GM23248 (cell line): ENCODE data around the gene GPR42. TPM values are rescaled to one million over a fixed set of nuclear protein-coding genes. Genes with fewer than 3 reads are reported as not detected.

ENCODE experiments used
- DNase-seq: peaks from one replicate; pipeline ENCODE4 v3.0.0-alpha.2; 2015
- H2AFZ ChIP-seq: fragments of 200-600 bp; sonication (generic); 2 replicates; pipeline ENCODE4 v1.6.1; 2016; ENCODE audit warnings: antibody characterized with exemption
- H3F3A ChIP-seq: fragments of 200-600 bp; sonication (generic); 2 replicates; pipeline ENCODE4 v1.6.1; 2016; ENCODE audit warnings: mild to moderate bottlenecking, antibody characterized with exemption, mixed run types; ENCODE audit not compliant: insufficient read depth
- H3K27ac ChIP-seq: fragments of 200-600 bp; sonication (generic); 2 replicates; pipeline ENCODE4 v1.5.1; 2016; ENCODE audit warnings: mild to moderate bottlenecking
- H3K27me3 ChIP-seq: fragments of 200-600 bp; sonication (generic); replicated peaks from 2 replicates; pipeline ENCODE4 v1.6.1; 2016; ENCODE audit warnings: mild to moderate bottlenecking; ENCODE audit not compliant: insufficient read depth
- H3K36me3 ChIP-seq: fragments of 200-600 bp; sonication (generic); 2 replicates; pipeline ENCODE4 v1.6.1; 2016; ENCODE audit warnings: low read depth, mild to moderate bottlenecking
- H3K4me1 ChIP-seq: fragments of 200-600 bp; sonication (generic); 2 replicates; pipeline ENCODE4 v1.6.1; 2016; ENCODE audit warnings: mild to moderate bottlenecking; ENCODE audit not compliant: insufficient read depth
- H3K4me2 ChIP-seq: fragments of 200-600 bp; sonication (generic); one replicate; pipeline ENCODE4 v1.6.1; 2016; ENCODE audit warnings: mild to moderate bottlenecking; ENCODE audit not compliant: unreplicated experiment
- H3K4me3 ChIP-seq: fragments of 200-600 bp; sonication (generic); 2 replicates; pipeline ENCODE4 v1.5.1; 2016; ENCODE audit warnings: mild to moderate bottlenecking
- H3K79me2 ChIP-seq: fragments of 200-600 bp; sonication (generic); 2 replicates; pipeline ENCODE4 v1.6.1; 2016; ENCODE audit warnings: mild to moderate bottlenecking; ENCODE audit not compliant: insufficient read depth
- H3K9ac ChIP-seq: fragments of 200-600 bp; sonication (generic); 2 replicates; pipeline ENCODE4 v1.6.1; 2016; ENCODE audit warnings: mild to moderate bottlenecking
- H3K9me2 ChIP-seq: fragments of 200-600 bp; sonication (generic); 2 replicates; pipeline ENCODE4 v1.6.1; 2016; ENCODE audit warnings: mixed run types, mild to moderate bottlenecking, moderate library complexity; ENCODE audit not compliant: insufficient read depth
- H3K9me3 ChIP-seq: fragments of 200-600 bp; sonication (generic); one replicate; pipeline ENCODE4 v1.6.1; 2017; ENCODE audit warnings: low read depth
- H4K20me1 ChIP-seq: fragments of 200-600 bp; sonication (generic); 2 replicates; pipeline ENCODE4 v1.6.0; 2016; ENCODE audit not compliant: insufficient read depth
- EZH2 ChIP-seq: fragments of 200-600 bp; sonication (generic); IDR thresholded peaks from 2 replicates; pipeline ENCODE4 v1.6.1; 2018; ENCODE audit warnings: antibody characterized with exemption, mild to moderate bottlenecking; ENCODE audit not compliant: insufficient read depth, poor library complexity, severe bottlenecking
- EZH2phosphoT487 ChIP-seq: fragments of 200-600 bp; sonication (generic); IDR thresholded peaks from 2 replicates; pipeline ENCODE4 v1.6.1; 2018; ENCODE audit warnings: antibody characterized with exemption, moderate library complexity, mild to moderate bottlenecking, low read depth; ENCODE audit not compliant: insufficient read depth
- WGBS, 2 experiments: methylation state at CpG; one replicate each; pipeline ENCODE4 v1.1.6; 2015 to 2017; ENCODE audit warnings: low lambda C conversion rate in 2 of 2, low coverage in 1 of 2; ENCODE audit errors: missing lambda C conversion rate in 2 of 2; 5-methylcytosine and 5-hydroxymethylcytosine counted together
- in situ Hi-C: fragments of 300-500 bp; cut with MboI; formaldehyde crosslinking; loops from 2 replicates; pipeline ENCODE4 v1.15.0; 2020
- polyA plus RNA-seq: library from polyadenylated mRNA; unstranded; fragments of >200 nt; fragmentation: Nextera tagmentation; extraction: Ambion mirVana; gene quantifications from 2 replicates; pipeline ENCODE4 v1.2.1, GENCODE V29; 2016
- total RNA-seq: library from RNA; depleted of rRNA; stranded (reverse); fragments of >200 nt; shearing (Covaris generic); gene quantifications from 2 replicates; pipeline ENCODE4 v1.2.3, GENCODE V29; 2014

GPR42 gene
- total and polyA plus RNA-seq, 2 experiments from 2014 or later: not detected

DNA sequence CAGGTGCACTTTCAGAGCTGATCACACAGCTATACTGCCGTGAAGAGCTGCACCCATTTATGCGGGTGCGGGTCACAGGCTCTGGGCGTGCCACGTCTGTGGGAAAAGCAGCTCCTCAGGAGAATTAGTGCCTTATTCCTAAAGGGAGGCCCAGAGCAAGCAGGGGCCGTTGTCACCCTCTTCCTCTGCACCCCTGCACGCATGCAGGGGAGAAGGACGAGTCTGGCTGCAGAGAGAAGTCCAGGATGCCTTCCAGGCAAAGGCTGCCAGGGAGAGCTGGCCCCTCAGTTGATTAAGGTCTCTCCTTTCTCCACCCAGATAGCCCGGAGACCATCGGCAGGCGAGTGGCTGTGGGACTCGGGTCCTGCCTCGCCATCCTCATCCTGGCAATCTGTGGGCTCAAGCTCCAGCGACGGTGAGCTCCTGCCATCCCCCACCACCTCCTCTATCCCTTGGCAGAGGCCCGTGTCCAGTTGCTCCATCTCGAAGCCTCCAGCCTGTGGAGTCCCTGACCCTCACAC lies 26.3 kb upstream of the GPR42 start:
- TF ChIP-seq EZH2phosphoT487 (no peak), EZH2 (no peak)
- Histone ChIP-seq H3K9me2 (no peaks in the 10 kb centered on the region), H3K27ac (no peak overlapping the region), H3K79me2 (no peaks in the 10 kb centered on the region), H3K4me2 (no peak overlapping the region), H3F3A (no peaks in the 10 kb centered on the region), H3K36me3 (no peaks in the 10 kb centered on the region), H4K20me1 (no peaks in the 10 kb centered on the region), H3K27me3 (peaks cover 7% of the 10 kb centered on the region), H3K4me1 (no peaks in the 10 kb centered on the region), H3K9ac (no peak overlapping the region), H3K9me3 (no peaks in the 10 kb centered on the region), H2AFZ (no peak overlapping the region), H3K4me3 (no peak overlapping the region)
- WGBS, 2 experiments: 53 to 64% methylated on average over 17 of the region's 17 CpGs
- in situ Hi-C loops: no loop called here
- DNase-seq: no peak

DNA sequence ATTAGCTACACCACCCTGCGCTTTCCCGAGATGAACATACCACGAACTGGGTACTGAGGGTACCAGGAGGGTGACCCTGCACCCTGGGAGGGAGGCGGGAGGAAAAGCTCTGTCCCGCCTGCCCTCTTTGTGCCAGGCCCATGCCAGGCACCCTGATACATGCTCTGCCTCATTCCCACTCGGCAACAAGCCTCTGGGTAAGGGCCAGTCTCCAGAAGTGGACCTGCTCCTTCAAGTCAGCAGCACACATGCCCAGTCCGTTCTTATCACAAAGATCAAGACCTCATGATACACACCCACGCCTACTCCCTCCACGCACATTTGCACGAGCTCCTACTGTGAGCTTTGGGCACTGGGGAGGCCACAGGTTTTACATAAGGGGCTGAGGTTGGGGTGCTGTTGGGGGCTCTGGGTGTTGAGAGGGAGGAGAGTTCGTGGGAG lies 25.2 kb upstream of the GPR42 start:
- Histone ChIP-seq H3K9ac (no peak overlapping the region), H3K4me3 (no peak overlapping the region), H2AFZ (no peak overlapping the region), H3K36me3 (no peaks in the 10 kb centered on the region), H3K4me1 (no peaks in the 10 kb centered on the region), H3K27ac (no peak overlapping the region), H3K79me2 (no peaks in the 10 kb centered on the region), H3K9me2 (no peaks in the 10 kb centered on the region), H4K20me1 (no peaks in the 10 kb centered on the region), H3K4me2 (no peak overlapping the region), H3K9me3 (no peaks in the 10 kb centered on the region), H3K27me3 (peaks cover 7% of the 10 kb centered on the region), H3F3A (no peaks in the 10 kb centered on the region)
- TF ChIP-seq EZH2phosphoT487 (no peak), EZH2 (no peak)
- 51 to 57% methylated on average over 9 to 11 of the region's 11 CpGs for WGBS, 2 experiments
- DNase-seq: no peak
- in situ Hi-C loops: no loop called here

DNA sequence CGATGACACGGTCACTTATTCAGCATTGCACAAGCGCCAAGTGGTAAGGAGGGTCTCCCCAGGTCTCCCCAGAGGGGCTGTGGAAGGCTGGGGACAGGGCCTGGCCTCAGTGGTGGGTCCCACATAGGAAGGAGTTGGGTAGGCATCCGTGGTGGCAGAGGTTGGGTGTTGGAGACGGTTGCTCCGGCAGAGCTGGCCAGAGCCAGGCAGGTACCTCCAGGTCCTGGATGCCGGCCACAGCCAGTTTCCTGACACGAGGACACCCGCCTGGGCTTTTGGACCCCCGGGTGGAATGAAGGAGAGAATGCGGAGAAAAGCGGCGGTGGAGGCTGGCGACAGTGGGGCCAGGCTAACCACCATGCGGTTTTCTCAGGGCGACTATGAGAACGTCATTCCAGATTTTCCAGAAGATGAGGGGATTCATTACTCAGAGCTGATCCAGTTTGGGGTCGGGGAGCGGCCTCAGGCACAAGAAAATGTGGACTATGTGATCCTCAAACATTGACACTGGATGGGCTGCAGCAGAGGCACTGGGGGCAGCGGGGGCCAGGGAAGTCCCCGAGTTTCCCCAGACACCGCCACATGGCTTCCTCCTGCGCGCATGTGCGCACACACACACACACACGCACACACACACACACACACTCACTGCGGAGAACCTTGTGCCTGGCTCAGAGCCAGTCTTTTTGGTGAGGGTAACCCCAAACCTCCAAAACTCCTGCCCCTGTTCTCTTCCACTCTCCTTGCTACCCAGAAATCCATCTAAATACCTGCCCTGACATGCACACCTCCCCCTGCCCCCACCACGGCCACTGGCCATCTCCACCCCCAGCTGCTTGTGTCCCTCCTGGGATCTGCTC lies 24.4 kb upstream of the GPR42 start:
- H3K4me1 ChIP-seq: no peaks in the 10 kb centered on the region
- H3K36me3 ChIP-seq: no peaks in the 10 kb centered on the region
- no peak for DNase-seq
- 66 to 67% methylated on average over 28 of the region's 28 CpGs for WGBS, 2 experiments
- H2AFZ ChIP-seq: no peak overlapping the region
- no peak overlapping the region for H3K9ac ChIP-seq
- no peaks in the 10 kb centered on the region for H3K9me3 ChIP-seq
- H4K20me1 ChIP-seq: no peaks in the 10 kb centered on the region
- H3K79me2 ChIP-seq: no peaks in the 10 kb centered on the region
- in situ Hi-C loops: no loop called here
- H3K9me2 ChIP-seq: no peaks in the 10 kb centered on the region
- no peak for TF ChIP-seq EZH2phosphoT487
- TF ChIP-seq EZH2: no peak
- peaks cover 7% of the 10 kb centered on the region for H3K27me3 ChIP-seq
- H3K4me2 ChIP-seq: no peak overlapping the region
- H3K27ac ChIP-seq: no peak overlapping the region
- no peak overlapping the region for H3K4me3 ChIP-seq
- no peaks in the 10 kb centered on the region for H3F3A ChIP-seq

DNA sequence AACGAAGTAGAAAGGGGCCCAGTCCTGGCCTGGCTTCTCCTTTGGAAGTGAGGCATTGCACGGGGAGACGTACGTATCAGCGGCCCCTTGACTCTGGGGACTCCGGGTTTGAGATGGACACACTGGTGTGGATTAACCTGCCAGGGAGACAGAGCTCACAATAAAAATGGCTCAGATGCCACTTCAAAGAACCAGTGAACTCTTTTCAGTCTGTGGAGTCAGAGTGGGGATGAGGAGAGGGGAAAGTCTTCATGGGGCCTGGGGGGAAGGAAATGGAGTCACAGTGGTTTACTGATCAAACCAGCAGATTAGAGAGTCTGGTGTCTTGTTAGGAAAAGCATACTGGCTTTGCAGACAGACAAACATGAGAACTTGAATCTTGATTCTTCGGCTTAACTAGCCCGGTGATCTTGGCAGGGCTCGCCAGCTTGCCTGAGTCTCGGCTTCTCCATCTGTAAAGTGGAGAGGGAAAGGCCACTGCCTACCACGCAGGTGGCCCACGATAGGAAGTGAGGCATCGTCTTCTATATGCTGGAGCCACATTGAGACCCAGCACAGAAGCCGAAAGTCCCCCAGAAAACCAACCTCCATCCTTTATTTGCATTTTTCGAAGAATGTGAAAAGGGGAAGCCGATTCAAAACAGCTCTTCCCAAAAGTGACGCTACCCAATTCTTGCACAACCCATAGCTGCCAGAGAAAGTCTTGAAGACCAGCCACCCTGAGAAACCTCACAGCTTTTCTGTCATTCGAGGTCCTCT lies 23.5 kb upstream of the GPR42 start, which contains the start of gene FFAR1:
TSS of gene FFAR1 (plus strand) at position 732 of the 759 bp plus-strand sequence. CDS start 3,650 bp downstream, outside the sequence.
- no peaks in the 10 kb centered on the region for H3K9me2 ChIP-seq
- no peaks in the 10 kb centered on the region for H4K20me1 ChIP-seq
- no peak for DNase-seq
- H3K27me3 ChIP-seq: peaks cover 7% of the 10 kb centered on the region
- 51 to 53% methylated on average over 18 of the region's 18 CpGs for WGBS, 2 experiments
- H3K4me2 ChIP-seq: no peak within 1 kb of the TSS
- no peak within 1 kb of the TSS for H3K27ac ChIP-seq
- in situ Hi-C loops: no loop called here
- TF ChIP-seq EZH2: no peak
- no peak for TF ChIP-seq EZH2phosphoT487
- H2AFZ ChIP-seq: no peak within 1 kb of the TSS
- H3K4me1 ChIP-seq: no peaks in the 10 kb centered on the region
- no peak within 1 kb of the TSS for H3K9ac ChIP-seq
- H3K9me3 ChIP-seq: no peaks in the 10 kb centered on the region
- no peaks in the 10 kb centered on the region for H3F3A ChIP-seq
- H3K79me2 ChIP-seq: no peaks in the 10 kb centered on the region
- H3K36me3 ChIP-seq: no peaks in the 10 kb centered on the region
- no peak within 1 kb of the TSS for H3K4me3 ChIP-seq
